Esophagus (tissue), 2 donors: Measurements from ENCODE around the gene RNF114. TPM values are rescaled to one million over a fixed set of nuclear protein-coding genes. Genes with fewer than 3 reads are reported as not detected.
A peak's percentile ranks its signal among the peaks of the same experiment; 100 is the strongest.
"Not testable (repeated sequence)": the region's sequence is repeated elsewhere in the genome, so short reads cannot be mapped to it uniquely, and the experiment has no call there.

ENCODE experiments used
- H3K27ac ChIP-seq, 2 donors: one replicate each; pipeline ENCODE4 v1.5.1; 2013; ENCODE audit warnings: low read depth in 2 of 2, mild to moderate bottlenecking in 2 of 2, inconsistent platforms in 1 of 2, low read length in 1 of 2, moderate library complexity in 1 of 2
- H3K27me3 ChIP-seq, 2 donors: one replicate each; pipeline ENCODE4 v1.6.1; 2013; ENCODE audit warnings: low read length in 2 of 2, control low read depth in 1 of 2, mild to moderate bottlenecking in 1 of 2; ENCODE audit not compliant: insufficient read depth in 2 of 2, control insufficient read depth in 1 of 2
- H3K36me3 ChIP-seq, 2 donors: one replicate each; pipeline ENCODE4 v1.6.1; 2013; ENCODE audit warnings: low read length in 1 of 2; ENCODE audit not compliant: control insufficient read depth in 2 of 2, insufficient read depth in 2 of 2
- H3K4me1 ChIP-seq, 2 donors: one replicate each; pipeline ENCODE4 v1.6.1; 2013; ENCODE audit warnings: low read length in 1 of 2; ENCODE audit not compliant: control insufficient read depth in 2 of 2, insufficient read depth in 2 of 2
- H3K4me3 ChIP-seq, 2 donors: one replicate each; pipeline ENCODE4 v1.5.1; 2013; ENCODE audit warnings: low read length in 2 of 2, mild to moderate bottlenecking in 2 of 2, low read depth in 1 of 2, moderate library complexity in 1 of 2
- H3K9me3 ChIP-seq, 2 donors: one replicate each; pipeline ENCODE4 v1.6.1; 2013; ENCODE audit warnings: mild to moderate bottlenecking in 2 of 2, low read depth in 1 of 2, low read length in 1 of 2, moderate library complexity in 1 of 2; ENCODE audit not compliant: control insufficient read depth in 2 of 2, insufficient read depth in 1 of 2
- WGBS, 2 donors: extraction: QIAGEN DNeasy Blood & Tissue Kit; methylation state at CpG; one replicate each; pipeline ENCODE4 v1.1.7; 2013; 5-methylcytosine and 5-hydroxymethylcytosine counted together
- polyA plus RNA-seq, 2 donors: library from polyadenylated mRNA; stranded (reverse); fragments of 200-250 nt; gene quantifications; one replicate each; pipeline ENCODE4 v1.2.3, GENCODE V29; 2013
- donor health status: healthy with polysubstance abuse.
- donor health status: Bipolar disorder and iron deficiency.

RNF114 gene
- polyA plus RNA-seq, 2 donors: 21.0 to 30.3 TPM

DNA sequence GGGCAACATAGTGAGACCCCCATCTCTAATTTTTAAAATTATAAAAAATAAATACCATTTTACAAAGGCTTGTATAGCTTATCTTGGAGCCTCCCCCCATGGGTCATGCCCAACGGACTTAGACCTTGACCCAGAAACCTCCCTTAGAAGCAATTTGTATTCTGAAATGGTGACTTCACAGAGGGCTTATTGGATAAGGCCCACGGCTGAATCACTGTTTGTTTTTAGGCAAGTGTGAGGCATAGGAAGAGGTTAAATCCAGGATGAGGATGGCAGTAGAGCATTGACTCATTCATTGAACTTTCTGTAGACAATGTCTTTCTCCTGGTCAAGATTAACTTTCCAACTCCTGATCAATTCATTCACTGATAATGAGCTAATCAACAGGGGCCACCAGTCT lies 40.3 kb downstream of the RNF114 start:
- no peaks in the 10 kb centered on the region for H3K9me3 ChIP-seq
- no peaks in the 10 kb centered on the region for H3K27me3 ChIP-seq
- 49 to 57% methylated on average over 2 of the region's 2 CpGs for WGBS, 2 donors
- no peak overlapping the region for H3K27ac ChIP-seq
- H3K4me3 ChIP-seq: no peak overlapping the region
- H3K4me1 ChIP-seq: no peaks in the 10 kb centered on the region
- no peaks in the 10 kb centered on the region for H3K36me3 ChIP-seq

DNA sequence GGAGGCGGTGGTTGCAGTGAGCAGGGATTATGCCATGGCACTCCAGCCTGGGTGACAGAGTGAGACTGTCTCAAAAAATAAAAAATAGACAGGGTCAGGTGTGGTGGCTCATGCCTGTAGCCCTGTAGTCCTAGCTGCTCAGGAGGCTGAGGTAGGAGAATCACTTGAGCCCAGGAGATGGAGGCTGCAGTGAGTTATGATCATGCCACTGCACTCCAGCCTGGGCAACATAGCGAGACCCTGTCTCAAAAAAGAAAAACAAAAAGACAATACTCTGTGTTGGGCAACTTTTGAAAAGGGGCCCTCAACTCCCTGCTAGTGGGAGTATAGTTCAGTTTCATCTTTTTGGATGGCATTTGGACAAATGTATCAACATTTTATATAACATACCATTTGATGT lies 41.5 kb downstream of the RNF114 start:
- not testable (repeated sequence) for H3K27ac ChIP-seq, H3K4me1 ChIP-seq, H3K9me3 ChIP-seq, H3K36me3 ChIP-seq, H3K27me3 ChIP-seq, H3K4me3 ChIP-seq
- 88 to 99% methylated on average over 2 of the region's 2 CpGs for WGBS, 2 donors

DNA sequence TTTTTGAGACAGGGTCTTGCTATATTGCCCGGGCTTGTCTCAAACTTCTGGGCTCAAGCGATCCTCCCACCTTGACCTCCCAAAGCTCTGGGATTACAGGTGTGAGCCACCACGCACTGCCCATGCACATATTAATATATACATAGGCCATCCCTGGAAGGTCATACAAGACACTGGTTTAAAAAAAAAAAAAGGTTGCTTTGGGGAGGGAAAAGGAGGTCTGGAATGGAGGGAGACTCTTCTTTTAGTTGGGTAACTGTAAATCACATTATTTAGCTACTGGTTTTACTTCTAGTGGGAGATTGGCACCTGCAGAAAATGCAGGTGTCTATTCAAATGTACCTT lies 42.5 kb downstream of the RNF114 start:
- Histone ChIP-seq H3K27me3 (no peaks in the 10 kb centered on the region), H3K4me3 (no peak overlapping the region), H3K4me1 (peaks cover 0 to 8% of the 10 kb centered on the region in 2 donors), H3K9me3 (no peaks in the 10 kb centered on the region), H3K27ac (no peak overlapping the region), H3K36me3 (no peaks in the 10 kb centered on the region)
- WGBS, 2 donors: 75 to 76% methylated on average over 3 of the region's 3 CpGs

DNA sequence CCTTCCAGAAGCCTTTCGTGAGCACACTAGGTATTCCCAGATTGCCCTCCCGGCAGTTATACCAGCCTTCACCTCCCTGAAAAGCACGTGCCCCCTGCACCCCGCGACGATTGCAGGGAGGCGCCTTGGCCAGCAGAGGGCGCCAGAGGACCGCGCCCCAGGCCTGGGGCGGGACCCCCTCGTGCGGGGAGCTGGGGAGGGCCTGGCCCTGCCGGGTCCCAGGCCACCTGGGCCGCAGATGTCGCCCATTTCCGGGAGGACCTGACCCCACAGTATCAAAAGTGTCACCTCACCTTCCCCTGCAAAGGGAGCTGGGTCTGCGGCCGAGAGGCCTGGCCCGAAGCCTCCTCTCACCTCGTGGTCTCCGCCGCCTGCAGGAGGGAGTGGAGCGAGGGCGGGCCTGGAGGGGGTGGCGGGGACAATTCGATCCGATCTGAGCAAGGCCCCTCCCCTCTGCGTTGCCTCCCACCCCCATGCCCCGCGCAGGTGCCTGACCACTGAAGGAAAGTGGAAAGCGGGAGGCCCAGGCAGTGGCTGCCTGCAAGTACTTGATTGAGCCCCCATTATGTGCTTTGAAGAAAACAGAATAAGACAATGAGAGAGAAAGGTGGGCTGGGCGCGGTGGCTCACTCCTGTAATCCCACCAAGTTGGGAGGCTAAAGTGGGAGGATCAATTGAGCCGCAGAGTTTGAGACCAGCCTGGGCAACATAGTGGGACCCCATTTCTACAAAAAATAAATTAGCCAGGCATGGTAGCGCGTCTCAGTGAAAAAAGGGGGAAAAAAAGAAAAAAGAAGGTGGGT lies 43.0 kb downstream of the RNF114 start:
- no peaks in the 10 kb centered on the region for H3K27me3 ChIP-seq
- no peak overlapping the region for H3K4me3 ChIP-seq
- H3K36me3 ChIP-seq: no peaks in the 10 kb centered on the region
- 21 to 23% methylated on average over 37 of the region's 37 CpGs for WGBS, 2 donors
- peaks cover 0 to 8% of the 10 kb centered on the region in 2 donors for H3K4me1 ChIP-seq
- no peaks in the 10 kb centered on the region for H3K9me3 ChIP-seq
- no peak overlapping the region for H3K27ac ChIP-seq

DNA sequence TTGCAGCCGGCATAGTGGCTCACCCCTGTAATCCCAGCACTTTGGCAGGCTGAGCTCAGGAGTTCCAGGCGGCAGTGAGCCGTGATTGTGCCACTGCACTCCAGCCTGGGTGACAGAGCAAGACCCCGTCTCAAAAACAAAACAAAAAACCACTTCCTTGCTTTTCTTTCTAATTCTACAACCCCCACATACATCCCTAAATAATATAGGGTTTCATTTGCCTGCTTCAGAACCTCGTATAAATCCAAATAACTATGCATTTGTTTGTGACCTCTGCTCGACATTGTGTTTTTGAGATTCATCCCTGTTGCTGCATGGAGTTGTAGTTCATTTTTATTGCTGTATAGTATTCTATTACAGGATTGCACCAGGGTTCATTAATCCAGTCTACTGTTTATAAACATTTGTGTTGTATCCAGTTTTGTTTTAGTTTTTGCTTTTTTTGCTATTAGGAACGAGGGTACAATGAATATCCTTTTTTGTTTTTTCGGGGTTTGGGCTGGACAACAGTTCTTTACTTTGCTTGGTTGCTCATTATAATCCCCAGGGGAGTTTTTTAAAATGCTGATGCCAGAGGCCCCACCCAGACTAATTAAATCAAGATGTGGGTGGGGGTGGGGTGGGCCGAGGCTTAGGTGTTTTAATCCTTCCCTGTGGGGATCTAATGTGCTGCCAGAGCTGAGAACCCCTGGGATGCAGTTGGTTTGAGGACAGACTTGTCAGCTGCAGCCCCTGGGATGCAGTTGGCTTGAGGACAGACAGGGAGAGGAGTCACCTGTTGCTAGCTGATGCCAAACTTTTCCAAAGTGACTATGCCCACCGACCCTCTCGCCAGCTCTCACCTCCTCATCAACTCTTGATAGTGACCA lies 44.2 kb downstream of the RNF114 start:
- Histone ChIP-seq H3K4me3 (no peak overlapping the region), H3K9me3 (no peaks in the 10 kb centered on the region), H3K27me3 (no peaks in the 10 kb centered on the region), H3K4me1 (peaks cover 0 to 8% of the 10 kb centered on the region in 2 donors), H3K27ac (no peak overlapping the region), H3K36me3 (no peaks in the 10 kb centered on the region)
- WGBS, 2 donors: 75 to 78% methylated on average over 11 of the region's 11 CpGs

DNA sequence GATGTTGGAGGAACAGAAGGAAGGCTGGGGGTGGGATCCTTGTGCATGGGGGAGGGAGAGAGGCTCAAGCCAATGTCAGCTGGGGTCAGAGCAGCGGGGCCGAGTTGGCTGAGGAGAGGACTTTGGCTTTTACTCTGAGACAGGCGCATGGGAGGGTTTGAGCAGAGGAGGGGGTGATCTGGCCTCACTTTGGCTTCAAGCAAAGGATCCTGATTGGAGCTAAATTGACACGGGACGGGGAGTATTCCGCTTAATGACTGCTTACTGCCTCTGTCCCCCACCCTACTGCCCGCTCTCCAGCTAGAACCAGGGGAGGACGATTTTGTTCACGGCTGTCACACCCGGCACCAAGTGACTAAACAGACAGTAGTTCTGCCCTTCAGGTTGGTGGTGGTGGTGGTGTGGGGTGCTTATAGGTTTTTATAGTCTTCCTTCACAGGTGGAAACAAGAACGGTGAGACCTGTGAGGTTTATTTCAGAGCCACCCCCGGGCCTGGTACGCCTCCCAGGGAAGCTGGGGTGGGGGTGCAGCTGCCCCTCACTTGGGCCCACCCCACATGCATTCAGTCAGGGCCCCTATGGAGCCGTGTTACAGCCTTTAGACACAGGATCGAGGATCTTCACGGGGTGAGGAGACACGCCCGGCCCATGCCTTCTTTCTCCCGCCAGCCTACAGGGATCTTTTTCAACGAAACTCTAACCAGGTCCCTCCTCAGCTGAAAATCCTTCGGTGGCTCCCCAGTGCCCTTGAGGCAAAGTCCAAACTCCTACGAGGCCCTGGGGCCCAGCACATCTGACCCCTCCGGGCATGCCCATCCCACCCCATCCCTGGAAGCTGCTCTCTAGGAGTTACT lies 45.2 kb downstream of the RNF114 start:
- H3K27me3 ChIP-seq: no peaks in the 10 kb centered on the region
- peaks cover 0 to 8% of the 10 kb centered on the region in 2 donors for H3K4me1 ChIP-seq
- no peak overlapping the region for H3K27ac ChIP-seq
- no peaks in the 10 kb centered on the region for H3K36me3 ChIP-seq
- H3K9me3 ChIP-seq: no peaks in the 10 kb centered on the region
- no peak overlapping the region for H3K4me3 ChIP-seq
- WGBS, 2 donors: 68 to 72% methylated on average over 23 of the region's 23 CpGs

DNA sequence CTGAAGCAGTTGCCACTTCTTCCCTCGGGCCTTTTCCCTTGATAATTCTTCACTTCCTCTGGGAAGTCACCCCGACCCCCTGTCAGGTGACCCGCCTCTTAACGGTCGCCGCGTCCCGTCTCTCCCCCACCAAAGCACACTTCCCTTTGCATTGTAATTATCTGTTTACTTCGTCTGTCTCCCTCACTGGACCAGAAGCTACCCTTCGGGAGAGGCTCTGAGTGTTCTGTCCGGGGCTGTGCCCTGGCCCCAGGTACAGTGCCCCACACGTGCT lies 45.8 kb downstream of the RNF114 start:
- 21 to 25% methylated on average over 12 of the region's 12 CpGs for WGBS, 2 donors
- Histone ChIP-seq H3K27ac (no peak overlapping the region), H3K4me1 (peaks cover 0 to 8% of the 10 kb centered on the region in 2 donors), H3K9me3 (no peaks in the 10 kb centered on the region), H3K27me3 (no peaks in the 10 kb centered on the region), H3K4me3 (peak overlapping the region in 1 of 2 donors; percentile 34), H3K36me3 (no peaks in the 10 kb centered on the region)

DNA sequence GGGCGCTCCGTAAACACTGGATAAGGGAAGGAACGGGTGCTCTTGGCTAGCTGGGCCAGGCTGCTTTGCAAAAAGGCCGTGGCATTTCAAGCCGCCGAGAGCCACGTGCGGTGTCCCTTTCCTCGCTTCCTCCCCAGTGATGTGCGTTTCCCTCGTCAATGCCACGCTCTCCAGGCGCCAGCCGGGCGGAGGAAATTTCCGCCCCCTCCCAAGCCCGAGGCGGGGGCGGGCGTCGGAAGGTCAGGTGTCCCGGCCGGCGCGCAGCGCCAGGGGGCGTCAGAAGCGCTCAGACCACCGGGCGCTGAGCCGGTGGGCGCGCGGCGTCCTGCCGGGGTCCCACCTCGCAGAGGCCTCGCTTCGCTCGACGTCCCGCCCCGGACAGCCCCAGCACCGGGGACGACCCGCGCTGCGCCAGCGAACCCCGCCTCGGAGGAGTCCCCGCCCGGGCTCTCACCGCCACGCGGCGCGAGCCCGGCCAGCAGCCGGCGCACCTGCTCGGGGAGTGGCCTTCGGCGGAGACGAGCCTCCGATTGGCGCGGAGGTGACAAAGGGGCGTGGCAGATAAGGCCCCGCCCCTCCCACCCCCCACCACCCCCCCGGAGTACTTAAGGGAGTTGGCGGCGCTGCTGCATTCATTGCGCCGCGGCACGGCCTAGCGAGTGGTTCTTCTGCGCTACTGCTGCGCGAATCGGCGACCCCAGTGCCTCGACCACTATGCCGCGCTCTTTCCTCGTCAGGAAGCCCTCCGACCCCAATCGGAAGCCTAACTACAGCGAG lies 46.3 kb downstream of the RNF114 start, which contains the start of gene SNAI1:
Gene SNAI1 (plus strand): TSS at position 635 of the 777 bp plus-strand sequence. CDS start 80 bp downstream, at position 715.
- H3K4me1 ChIP-seq: peaks cover 0 to 8% of the 10 kb centered on the region in 2 donors
- H3K36me3 ChIP-seq: no peaks in the 10 kb centered on the region
- H3K27me3 ChIP-seq: no peaks in the 10 kb centered on the region
- 2% methylated on average over 67 to 90 of the region's 90 CpGs for WGBS, 2 donors
- no peaks in the 10 kb centered on the region for H3K9me3 ChIP-seq
- H3K27ac ChIP-seq: peak within 1 kb of the TSS in 1 of 2 donors; percentile 63
- H3K4me3 ChIP-seq: peak within 1 kb of the TSS; percentile 34 to 36
